Islet precursor cell (in vitro differentiated cells): ENCODE data around the gene CIZ1.

Source experiments
- DNase-seq: peaks from one replicate; pipeline ENCODE4 v3.0.0-alpha.2; 2018

Gene CIZ1

DNA sequence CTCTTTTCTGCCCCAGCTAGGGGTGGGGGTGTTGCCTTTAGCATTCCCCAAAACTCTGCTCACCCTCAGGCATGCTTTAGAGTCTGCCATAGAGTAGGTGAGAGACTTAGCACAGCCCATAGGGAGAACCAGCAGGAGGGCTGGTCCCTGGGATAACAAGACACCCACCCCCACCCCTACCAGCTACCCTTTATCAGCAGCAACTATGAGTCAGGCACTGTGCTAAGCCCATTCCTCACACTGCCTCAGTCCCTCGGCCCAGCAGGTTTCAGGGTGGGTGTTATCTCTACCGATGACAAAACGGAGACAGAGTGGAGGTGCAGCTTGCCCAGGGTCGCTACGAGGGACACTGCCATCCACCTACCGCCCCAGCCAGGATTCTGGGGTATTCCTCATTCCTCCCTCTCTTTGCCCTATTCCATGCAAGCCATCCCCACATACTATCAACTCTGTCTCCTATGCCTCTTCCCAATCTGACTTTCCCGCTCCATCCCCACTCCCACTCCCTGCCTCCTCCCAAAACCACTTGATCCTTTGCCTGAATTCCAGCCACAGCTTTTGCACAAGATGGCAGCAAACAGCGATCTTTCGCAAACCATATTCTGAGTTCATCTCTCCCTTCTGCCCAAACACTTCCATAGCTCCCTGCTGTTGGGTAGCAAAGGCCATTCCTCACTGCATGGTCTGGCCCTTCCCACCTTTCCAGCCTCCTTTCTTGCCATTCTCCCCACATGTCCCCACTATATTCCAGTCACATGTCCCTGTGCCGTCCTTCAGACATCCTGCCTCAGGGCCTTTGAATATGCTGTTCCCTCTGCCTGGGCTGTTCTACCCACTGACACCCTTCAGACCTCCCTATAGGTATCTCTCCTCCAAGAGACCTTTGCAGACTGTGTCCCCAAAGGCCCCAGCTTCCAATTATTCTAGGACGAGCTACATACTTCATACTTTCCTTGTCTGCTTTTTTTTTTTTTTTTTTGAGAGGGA is 5.1 kb downstream of the CIZ1 start:
- no peak for DNase-seq

DNA sequence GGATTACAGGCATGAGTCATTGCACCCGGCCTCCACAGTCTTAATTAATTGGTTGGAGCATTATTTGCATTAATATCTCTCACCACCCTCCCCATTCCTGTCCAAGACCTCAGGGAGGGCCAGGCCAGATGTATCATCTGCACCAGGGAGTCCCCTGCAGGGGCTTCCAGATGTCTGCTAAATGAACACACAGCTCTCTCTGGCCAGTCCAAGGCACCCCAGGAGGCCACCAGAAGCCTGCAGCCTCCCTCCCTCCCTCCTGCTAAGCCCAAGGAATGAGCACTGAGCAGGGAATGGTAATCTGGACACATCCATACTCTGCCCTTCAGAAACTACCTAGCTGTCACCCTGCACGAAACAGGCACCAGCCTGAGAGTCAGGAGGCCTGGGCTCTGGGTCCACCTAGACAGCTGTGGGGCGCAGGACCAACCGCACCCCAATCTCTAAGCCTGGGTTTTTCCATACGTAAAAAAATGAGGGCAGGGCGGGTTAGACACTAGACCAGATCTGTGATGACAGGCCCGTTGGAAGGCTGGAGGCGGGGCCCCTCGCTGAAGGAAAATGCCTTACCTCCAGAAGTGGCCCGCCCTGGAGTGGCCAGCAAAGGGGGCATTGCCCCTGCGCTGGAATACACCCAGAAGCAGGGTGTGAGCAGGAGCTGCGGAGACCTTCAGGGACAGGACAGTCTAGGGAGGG is 8.3 kb downstream of the CIZ1 start:
- DNase-seq, result no peak

DNA sequence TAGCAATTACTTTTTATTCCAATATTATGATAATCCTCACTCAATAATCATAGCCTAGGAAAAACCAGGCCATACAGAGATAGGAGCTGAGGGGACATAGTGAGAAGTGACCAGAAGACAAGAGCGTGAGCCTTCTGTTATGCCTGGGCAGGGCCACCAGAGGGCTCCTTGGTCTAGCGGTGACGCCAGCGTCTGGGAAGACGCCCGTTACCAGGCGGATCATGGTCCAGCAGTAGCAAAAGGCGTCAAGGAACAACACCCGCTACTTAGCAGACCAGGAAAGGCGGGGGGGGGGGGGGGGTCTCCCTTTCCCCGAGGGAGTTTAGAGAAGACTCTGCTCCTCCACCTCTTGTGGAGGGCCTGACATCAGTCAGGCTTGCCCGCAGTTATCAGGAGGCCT is 9.9 kb downstream of the CIZ1 start:
- DNase-seq, result peak; percentile 86

DNA sequence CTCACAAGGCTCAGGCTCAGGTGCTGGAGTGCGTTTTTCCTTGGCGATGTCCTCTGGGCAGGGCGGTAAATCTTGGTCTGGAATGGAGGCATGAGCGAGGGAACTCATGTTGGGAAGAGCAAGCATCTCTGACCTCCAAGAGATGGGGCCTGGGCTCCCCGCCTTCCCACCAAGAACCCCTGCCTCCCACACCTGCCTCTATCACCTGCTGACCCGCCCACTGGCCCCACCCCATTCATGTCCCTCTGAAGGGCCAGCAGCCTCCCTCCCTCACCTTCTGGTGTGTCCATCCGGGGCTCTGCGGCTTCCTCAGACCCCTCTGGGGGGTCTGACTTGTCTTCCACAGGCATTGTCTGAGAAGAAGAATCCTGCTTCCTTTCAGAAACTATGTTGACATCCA is 10.9 kb downstream of the CIZ1 start:
- DNase-seq, result no peak

DNA sequence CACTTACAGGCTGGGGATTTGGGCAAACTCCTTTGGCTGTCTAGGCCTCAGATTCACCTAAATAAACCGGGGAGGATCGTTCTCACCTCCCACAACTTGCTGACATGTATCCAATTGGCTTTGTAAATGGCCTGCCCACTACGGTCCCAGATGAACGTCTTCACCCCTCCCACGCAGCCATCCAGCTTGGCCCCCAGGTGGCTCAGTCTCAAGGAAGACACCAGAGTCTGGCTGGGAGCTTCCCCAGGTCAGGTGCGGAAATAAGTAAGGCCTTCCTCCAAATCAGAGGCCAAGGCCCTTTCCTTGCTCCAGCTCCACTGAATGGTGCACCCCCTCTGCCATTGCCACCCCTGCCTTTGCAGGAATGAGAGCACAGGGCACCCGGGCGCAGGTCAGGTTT is 11.4 kb downstream of the CIZ1 start:
- no peak for DNase-seq

DNA sequence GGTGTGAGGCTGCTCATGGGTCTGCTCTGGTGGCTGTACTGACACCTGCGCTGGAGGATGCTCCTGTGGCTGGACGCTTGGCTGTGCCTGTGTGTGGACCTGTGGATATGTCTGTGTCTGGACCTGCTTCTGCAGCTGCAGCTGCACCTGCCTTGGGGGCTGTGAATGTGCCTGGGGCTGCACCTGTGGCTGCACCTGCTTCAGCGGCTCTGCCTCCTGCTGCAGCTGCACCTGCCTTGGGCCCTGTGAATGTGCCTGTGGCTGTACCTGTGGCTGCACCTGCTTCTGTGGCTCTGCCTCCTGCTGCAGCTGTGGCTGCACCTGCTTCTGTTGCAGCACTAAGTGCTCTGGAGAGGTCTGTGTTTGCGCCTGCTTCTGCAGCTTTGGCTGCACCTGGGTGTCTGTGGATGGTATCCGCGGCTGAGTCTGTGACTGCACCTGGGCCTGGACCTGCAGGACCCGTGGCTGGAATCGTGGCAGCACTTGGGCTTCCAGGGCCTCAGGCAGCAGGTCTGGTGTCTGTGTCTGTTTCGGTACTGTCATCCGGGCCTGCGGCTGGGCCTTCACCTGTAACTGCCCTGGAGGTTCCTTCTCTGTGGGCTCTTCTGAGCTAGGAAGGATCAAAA is 12.5 kb downstream of the CIZ1 start:
- DNase-seq, result no peak

DNA sequence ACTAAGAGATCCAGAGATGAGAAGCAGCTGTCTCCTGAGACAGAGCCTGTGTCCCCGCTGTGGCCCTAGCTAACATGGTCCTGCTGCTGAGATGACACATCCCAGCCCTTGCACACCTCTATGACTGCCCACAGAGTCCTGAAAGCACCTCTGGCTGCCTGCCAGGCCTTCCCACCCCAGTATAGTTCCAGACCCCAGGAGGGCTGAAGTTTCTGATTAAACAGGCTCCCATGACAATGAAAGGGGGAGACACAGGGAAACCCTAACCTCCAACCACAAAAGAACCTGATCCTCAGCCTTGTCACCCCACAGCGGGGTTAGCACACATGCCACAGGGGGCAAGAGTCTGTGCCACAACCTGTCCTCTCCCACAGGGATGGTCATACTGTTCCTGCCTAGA is 15.6 kb downstream of the CIZ1 start:
- DNase-seq, result no peak

DNA sequence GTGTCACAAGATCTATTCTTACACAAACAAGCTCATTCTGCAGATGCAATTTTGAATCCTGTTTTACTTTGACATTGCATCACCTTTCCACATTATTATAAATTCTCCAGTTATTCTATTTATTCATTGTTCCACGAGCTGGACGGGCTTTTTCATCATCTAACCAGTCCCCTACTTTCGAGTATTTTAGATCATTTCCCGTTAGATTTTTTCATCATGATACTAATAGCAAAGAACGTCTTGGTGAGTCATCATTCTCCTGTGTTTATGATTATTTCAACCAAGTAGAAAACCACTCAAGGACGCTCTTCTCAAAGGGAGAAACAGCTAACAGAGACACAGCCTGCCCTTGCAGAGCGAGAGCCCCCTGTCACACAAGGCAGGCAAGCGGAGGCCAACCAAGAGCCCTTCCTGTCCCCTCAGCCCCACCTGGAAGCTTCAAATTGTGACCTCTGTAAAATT is 16.2 kb downstream of the CIZ1 start:
- DNase-seq, result no peak

DNA sequence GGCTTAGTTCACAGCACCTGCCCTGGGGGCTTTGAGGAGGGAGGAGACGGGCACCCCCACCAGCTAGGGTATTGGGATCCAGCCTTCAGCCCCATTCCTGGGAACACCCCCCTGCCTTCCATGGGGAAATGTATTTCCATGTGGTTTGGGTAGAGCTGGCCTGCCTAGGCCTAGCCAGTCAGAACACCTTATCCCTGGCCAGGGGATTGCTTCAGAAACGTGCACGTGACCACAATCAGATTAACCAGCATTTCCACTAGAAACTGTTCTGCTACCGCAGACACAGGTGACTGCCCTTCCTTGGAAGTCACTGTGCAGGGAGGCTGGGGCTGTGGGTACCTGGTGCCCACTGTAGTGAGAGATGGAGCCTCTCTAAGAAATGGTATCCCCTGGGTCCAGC is 17.3 kb downstream of the CIZ1 start:
- no peak for DNase-seq

DNA sequence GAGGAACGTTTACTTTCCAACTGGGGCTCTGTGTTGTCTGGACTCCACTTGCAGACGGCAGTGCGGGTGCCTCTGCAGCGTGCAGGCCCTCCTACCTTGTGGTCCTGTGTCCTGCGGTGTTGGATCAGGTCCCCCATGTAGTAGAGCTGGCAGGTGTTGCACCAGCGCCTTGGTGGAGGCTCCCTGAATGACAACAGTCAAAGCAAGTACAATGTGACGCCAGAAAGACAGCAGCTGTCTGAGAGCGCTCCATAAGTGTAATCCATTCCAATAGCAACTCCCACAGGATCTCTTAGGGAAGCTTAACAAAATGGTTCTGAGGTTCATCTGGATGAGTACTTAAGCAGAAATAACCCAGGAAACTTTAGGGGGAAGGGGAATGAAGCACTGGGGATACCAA is 21.4 kb downstream of the CIZ1 start:
- DNase-seq, result no peak

DNA sequence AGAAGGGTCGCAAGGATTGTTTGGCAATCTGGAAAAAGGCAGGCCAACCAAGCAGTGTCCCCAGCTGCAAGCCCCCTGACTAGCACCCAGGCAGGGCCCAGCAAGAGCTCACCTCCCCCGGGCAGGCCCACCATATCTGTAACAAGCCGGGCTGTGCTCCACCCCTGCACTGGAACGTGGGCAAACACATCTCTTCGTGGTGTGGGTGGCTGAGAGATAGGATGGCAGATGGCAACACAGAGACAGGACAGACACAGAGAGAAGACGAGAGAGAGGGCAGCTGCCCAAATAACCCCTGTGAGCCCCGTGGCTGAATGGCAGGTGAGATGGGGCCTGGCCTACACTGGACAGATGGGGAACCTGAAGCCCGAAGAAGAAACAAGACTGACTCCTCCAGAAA is 21.9 kb downstream of the CIZ1 start:
- no peak for DNase-seq

DNA sequence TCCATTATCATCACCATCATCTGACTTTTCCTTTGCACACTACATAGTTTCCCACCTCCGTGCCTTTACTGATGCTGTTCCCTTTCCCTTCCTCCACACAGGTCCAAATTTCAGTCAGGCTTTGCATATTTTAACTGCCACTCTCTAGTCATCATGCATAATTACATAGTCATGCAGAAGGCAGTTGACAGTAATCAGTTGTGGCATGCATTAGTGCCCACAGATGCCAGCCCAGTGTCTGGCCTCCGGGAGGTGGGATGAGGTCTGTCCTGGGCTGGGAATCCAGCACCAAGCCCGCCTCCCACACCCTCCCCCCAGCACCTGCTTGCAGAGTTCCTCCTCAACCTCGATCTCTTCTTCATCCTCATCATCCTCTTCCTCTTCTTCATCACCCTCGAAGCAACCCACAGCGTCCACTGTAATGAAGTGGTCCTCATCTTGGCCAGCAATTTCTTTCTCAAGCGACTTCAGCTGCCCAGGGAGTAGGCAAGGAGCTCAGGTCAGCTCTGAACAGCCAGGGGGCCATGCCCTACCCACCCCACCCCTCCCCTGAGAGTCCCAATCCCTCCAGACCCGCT is 22.6 kb downstream of the CIZ1 start:
- no peak for DNase-seq

DNA sequence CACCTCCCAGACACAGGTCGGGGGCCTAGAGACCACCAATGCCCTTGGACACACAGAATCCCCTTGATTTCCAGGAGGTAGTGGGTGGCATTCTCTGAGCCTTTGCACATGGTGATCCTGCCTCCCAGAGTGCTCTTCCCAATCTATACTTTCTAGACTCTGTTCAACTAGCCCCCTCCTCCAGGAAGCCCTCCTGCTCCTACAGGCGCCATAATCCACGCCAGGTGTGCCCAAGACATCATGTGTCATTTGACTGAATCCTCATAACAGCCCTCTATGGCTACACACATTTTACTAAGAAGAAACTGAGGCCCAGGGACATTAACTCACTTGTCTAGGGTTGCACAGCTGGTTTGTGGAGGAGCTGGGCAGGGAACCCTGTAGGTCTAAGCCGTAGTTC is 24.2 kb downstream of the CIZ1 start:
- no peak for DNase-seq

DNA sequence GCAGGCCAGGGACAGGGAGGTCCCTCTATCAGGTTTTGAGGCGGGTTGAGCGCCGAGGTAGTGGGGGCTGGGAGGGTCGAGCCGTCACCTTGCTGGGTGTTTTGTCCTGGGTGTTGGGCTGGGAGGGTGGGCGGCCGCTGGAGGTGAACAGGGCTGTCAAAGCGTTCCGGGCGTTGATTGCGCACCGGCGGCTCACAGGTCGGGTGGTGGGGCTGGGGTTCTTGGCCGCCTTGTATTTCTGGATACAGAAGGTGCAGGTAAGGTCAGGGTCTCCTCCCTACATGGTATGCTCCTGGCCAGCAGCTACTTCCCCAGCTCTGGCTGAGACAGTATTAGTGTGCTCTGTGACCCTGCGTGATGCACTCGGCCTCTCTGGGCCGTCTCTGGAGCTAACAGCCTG is 25.2 kb downstream of the CIZ1 start:
- DNase-seq, result peak; percentile 40

DNA sequence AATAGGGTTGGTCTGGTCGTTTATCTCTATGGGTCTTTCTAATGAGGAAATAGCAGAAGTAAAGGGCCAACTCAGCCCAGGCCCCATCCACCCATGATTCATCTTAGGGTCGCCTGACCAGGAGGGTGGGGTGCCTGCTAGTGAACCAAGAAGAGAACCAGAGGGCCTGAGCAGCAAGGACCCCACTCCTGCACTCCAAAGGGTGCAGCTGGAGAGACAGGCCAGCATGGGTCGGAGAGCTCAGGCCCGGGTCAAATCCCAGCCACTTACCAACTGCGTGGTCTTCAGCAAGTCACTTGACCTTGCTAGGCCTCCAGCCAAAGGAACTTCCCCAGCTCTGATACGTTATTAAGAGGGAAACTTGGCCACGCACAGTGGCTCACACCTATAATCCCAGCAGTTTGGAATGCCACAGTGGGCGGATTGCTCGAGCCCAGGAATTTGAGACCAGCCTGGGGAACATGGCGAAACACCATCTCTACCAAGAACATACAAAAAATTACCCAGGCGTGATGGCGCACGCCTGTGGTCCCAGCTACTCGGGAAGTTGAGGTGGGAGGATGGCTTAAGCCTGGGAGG is 27.0 kb downstream of the CIZ1 start:
- DNase-seq, result no peak

DNA sequence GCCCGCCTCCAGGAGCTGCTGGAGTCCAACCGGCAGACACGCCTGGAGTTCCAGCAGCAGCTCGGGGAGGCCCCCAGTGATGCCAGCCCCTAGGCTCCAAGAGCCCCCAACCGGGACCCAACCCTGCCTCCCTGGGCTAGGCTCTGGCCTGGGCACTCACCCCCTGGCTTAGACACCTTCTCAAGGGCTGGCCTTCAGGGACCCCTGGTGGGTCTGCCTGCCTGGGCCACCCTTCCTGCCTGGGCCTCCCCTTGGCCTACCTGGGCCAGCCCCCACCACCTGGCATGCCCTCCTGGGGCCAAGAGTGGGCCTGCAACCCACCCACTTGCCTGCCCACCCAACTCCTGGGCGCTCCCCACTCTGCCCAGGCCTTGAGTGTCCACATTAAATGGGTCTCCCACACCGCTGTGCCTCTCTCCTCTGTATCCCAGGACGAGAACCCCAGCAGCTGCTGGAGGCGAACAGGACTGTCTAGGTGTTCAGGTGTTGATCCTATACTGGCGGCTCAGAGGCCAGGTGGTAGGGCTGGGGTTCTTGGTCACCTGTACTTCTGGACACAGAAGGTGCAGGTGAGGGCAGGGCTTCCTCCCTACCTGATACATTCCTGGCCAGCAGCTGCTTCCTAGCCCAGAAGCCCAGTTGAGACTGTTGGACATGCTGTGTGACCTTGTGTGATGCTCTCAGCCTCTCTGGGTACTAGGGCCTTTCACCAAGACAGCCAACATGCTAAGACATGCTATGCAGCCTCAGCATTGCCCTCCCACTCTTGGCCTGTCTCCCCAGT is 27.7 kb downstream of the CIZ1 start:
- DNase-seq, result no peak

DNA sequence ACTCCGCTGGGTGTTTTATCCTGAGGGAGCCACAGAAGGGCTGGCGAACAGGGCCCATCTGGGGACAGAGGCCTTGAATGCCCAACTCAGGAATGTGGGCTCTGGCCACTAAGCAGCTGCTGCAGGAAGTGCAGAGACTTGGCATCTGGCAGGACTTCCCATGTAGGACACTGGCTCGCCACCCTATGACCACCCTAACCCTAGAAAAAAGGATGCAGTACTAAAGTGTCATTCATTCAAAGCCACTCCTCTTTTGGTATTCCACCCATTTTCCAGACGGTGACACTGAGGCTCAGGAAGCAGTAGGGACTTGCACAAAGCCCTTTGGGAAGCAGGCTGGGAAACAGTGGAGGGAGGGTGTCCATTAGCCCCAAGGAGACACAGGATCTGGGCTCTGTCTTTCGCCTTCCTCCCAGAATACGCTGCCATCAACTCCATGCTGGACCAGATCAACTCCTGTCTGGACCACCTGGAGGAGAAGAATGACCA is 28.3 kb downstream of the CIZ1 start:
- no peak for DNase-seq

DNA sequence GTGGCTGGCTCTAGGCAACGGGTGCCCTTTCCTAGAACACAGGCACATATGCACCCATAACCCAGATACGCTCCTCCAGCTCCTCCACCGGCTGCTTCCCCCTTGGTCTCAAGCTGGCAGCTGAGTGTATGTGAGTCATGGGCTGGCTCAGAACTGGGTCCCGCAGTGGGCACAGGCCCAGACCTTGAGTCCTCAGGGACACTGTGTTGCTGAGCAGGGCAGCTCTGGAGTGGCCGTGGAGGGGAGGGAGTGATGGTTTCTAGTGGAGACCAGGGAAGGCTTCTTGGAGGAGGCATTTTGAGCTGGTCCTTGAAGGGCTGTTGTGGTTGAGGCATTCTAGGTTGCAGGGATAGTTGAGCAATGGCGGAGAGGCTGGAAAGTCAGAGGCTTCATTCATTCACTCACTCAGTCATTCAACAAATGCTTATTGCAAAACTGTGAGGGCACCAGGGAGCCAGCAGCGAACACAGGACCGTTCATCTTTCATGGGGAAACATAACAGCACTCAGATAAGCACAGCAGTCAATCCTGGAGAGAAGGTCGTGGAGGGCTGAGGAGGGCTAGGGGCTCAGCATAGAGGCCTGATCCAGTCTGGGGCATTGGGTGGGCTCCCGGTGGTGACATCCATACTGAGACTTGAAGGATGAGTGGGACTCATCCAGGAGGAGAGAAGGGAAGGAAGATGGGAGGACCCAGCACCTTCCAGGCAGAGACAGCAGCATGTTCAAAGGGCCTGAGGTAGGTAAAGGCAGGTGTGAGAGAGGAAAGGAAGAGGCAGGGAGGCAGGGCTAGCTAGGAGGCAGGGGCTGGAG is 29.0 kb downstream of the CIZ1 start:
- no peak for DNase-seq

DNA sequence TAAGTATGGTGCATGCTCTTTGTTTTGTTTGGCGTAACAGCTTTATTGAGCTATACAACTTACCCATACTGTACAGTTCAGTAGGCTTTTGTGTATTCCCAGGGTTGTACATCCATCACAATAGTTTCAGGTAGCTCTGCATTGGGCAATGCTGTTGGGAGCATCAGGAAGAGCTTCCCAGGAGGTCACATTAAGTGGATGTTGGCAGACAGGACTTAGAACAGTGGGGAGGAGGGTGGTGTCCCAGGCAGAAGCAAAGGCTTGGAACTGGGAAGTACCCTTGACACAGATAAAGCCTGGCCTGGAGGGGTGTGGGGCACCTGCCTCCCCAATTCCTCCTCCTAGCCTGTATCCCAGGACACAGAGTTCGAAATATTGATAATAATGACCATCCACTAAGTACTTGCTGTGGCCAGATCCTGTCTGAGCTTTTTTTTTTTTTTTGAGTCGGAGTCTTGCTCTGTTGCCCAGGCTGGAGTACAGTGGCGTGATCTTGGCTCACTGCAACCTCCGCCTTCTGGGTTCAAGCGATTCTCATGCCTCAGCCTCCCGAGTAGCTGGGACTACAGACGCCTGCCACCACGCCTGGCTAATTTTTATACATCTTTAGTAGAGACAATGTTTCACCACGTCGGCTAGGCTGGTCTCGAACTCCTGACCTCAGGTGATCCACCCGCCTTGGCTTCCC is 30.0 kb downstream of the CIZ1 start:
- peak; percentile 50 for DNase-seq

DNA sequence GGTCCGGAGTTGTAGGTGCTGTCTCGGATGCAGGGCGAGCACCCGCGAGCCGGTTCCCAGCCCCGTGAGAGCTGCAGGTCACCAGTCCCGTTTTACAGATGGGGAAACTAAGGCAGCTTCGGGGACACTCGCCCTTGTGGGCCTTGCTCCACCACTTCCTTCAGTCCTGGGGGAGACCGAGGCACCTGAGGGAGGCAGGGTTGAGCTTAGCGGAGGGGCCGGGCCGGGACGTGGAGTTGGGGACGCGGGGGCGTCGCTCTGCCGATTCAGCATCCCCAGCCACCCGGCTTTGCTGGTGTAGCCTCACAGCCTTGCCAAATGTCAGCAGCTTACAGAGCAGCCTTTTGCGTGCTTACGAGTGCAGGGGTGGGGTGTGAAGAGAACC is 30.8 kb downstream of the CIZ1 start:
- DNase-seq, result peak; percentile 55
